MCF 10A (cell line): ENCODE data around the gene APH1A. TPM values are rescaled to one million over a fixed set of nuclear protein-coding genes. Genes with fewer than 3 reads are reported as not detected.

Experiments used
- BruUV-seq: library from RNA; stranded (reverse); fragments of 400-500 nt; replicated peaks from 2 replicates; lab custom pipeline; 2021; lab: Mats Ljungman, UMichigan
- CTCF ChIA-PET: fragments of 300-600 bp; sonication (Branson Sonifier 250); formaldehyde crosslinking; extraction: SDS; loops from one replicate; lab custom pipeline; 2021; ENCODE audit warnings: antibody characterized with exemption, inconsistent platforms; lab: Yijun Ruan, JAX
- POLR2A ChIA-PET: fragments of 300-600, 350-650 bp; sonication (Branson Sonifier 250); formaldehyde crosslinking; extraction: SDS; loops from one replicate; lab custom pipeline; 2020; ENCODE audit warnings: antibody characterized with exemption, inconsistent platforms; lab: Yijun Ruan, JAX
- DNase-seq: peaks from one replicate; pipeline ENCODE4 v3.0.0-alpha.2; 2018; ENCODE audit not compliant: unreplicated experiment
- H3K27ac Mint-ChIP-seq: one replicate; pipeline ENCODE4 v1.8.0; 2022; ENCODE audit warnings: mild to moderate bottlenecking, low read depth, mixed read lengths; ENCODE audit not compliant: unreplicated experiment
- H3K27me3 Mint-ChIP-seq: one replicate; pipeline ENCODE4 v1.8.0; 2022; ENCODE audit warnings: mixed read lengths; ENCODE audit not compliant: insufficient read depth, unreplicated experiment
- H3K36me3 Mint-ChIP-seq: one replicate; pipeline ENCODE4 v1.8.0; 2022; ENCODE audit warnings: mild to moderate bottlenecking, moderate library complexity, mixed read lengths; ENCODE audit not compliant: insufficient read depth, unreplicated experiment
- H3K4me1 Mint-ChIP-seq: one replicate; pipeline ENCODE4 v1.8.0; 2022; ENCODE audit warnings: mixed read lengths; ENCODE audit not compliant: insufficient read depth, unreplicated experiment
- H3K4me3 Mint-ChIP-seq: one replicate; pipeline ENCODE4 v1.8.0; 2022; ENCODE audit warnings: mild to moderate bottlenecking, moderate library complexity, mixed read lengths; ENCODE audit not compliant: unreplicated experiment
- H3K9me3 Mint-ChIP-seq: one replicate; pipeline ENCODE4 v1.8.0; 2022; ENCODE audit warnings: mixed read lengths; ENCODE audit not compliant: unreplicated experiment
- CTCF ChIP-seq: fragments of 200-600 bp; IDR thresholded peaks from one replicate; pipeline ENCODE4 v1.8.0; 2022; ENCODE audit warnings: antibody characterized with exemption, mild to moderate bottlenecking; ENCODE audit not compliant: unreplicated experiment
- intact Hi-C: fragments of 100-400 bp; cut with micrococcal nuclease; formaldehyde crosslinking; loops from 2 replicates; pipeline ENCODE4 v1.14.1; 2022
- total RNA-seq: library from RNA; stranded (reverse); gene quantifications from 2 replicates; pipeline ENCODE4 v1.2.3, GENCODE V29; 2022

The APH1A gene
- total RNA-seq, 1 experiment from 2014 or later: 123 TPM

DNA sequence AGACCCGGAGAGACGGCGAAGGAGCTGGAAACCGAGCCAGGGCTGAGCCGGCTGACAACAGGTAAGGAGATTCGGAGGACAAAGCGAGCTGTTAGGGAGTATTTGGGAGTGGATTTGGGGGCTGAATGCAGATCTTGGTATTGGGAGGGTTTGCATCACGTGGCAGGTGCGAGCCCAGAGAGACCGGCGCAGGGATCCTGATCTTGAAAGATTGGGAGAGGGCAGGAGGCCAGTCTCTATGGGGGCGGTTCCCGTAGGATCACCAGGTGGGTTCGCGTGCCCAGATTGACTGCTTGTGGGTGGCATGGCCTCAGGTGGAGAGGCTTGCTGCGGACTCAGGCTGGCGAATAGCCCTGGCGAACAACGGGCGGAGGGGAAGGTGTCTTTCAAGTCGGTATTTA lies 13.7 kb upstream of the APH1A start:
- POLR2A ChIA-PET: interaction anchor here (0.6 to 7.1 kb wide), 7 partner anchors 12 to 1765 kb away, joined by 3 to 239 read pairs (median 7); partner anchors contain the start of genes APH1A, C1orf54, CA14 and RPRD2

GRCh38 chr1:150281758-150282557 lies 13.1 kb upstream of the APH1A start, which contains the start of gene CIART:
Gene CIART (plus strand): TSS chr1:150282554. CDS start chr1:150283268, 714 bp downstream.
- Mint-ChIP-seq H3K4me3 (peak within 1 kb of the TSS; percentile 83), H3K9me3 (no peaks in the 10 kb centered on the region), H3K4me1 (peaks cover 43% of the 10 kb centered on the region), H3K27ac (peak within 1 kb of the TSS; percentile 94), H3K36me3 (peaks cover 18% of the 10 kb centered on the region), H3K27me3 (no peaks in the 10 kb centered on the region)
- POLR2A ChIA-PET: interaction anchor here (0.6 to 7.1 kb wide), 28 partner anchors 8 to 1765 kb away, joined by 3 to 239 read pairs (median 4); partner anchors contain the start of genes ANP32E, APH1A, C1orf54 and CA14
- DNase-seq: peak; percentile 99
- no TSS peak for BruUV-seq
- intact Hi-C loops: loop anchor here (1.0 kb wide), 2 partner anchors 26 to 46 kb away; partner anchors contain the start of gene ANP32E
- TF ChIP-seq CTCF: no peak
- CTCF ChIA-PET: interaction anchor here (0.5 to 8.2 kb wide), 19 partner anchors 9 to 278 kb away, joined by 3 to 215 read pairs (median 4); partner anchors contain the start of genes APH1A, C1orf54, CA14 and PRPF3

More for the DNA sequence above, 13.7 kb upstream of the APH1A start:
- peak overlapping the region; percentile 83 for H3K4me3 Mint-ChIP-seq
- peaks cover 18% of the 10 kb centered on the region for H3K36me3 Mint-ChIP-seq
- no peaks in the 10 kb centered on the region for H3K27me3 Mint-ChIP-seq
- intact Hi-C loops: no loop called here
- H3K27ac Mint-ChIP-seq: peak overlapping the region; percentile 94
- H3K9me3 Mint-ChIP-seq: no peaks in the 10 kb centered on the region
- BruUV-seq: TSS peak; percentile 40
- CTCF ChIA-PET: interaction anchor here (0.6 to 8.2 kb wide), 5 partner anchors 15 to 338 kb away, joined by 3 to 215 read pairs (median 3); partner anchors contain the start of gene CA14
- peaks cover 43% of the 10 kb centered on the region for H3K4me1 Mint-ChIP-seq
- DNase-seq: no peak
- no peak for TF ChIP-seq CTCF

- H3K27ac Mint-ChIP-seq: peak overlapping the region; percentile 94
- BruUV-seq: TSS peak; percentile 87
- DNase-seq: peak; percentile 87
- H3K36me3 Mint-ChIP-seq: peaks cover 13% of the 10 kb centered on the region
- intact Hi-C loops: loop anchor here (1.0 kb wide), 2 partner anchors 25 to 45 kb away; partner anchors contain the start of gene ANP32E
- peak; percentile 86 for TF ChIP-seq CTCF
- CTCF ChIA-PET: interaction anchor here (0.5 to 8.2 kb wide), 18 partner anchors 8 to 209 kb away, joined by 3 to 215 read pairs (median 4); partner anchors contain the start of genes APH1A, C1orf54, CA14 and PRPF3
- H3K4me1 Mint-ChIP-seq: peaks cover 43% of the 10 kb centered on the region
- H3K9me3 Mint-ChIP-seq: no peaks in the 10 kb centered on the region
- peak overlapping the region; percentile 83 for H3K4me3 Mint-ChIP-seq
- H3K27me3 Mint-ChIP-seq: no peaks in the 10 kb centered on the region
- POLR2A ChIA-PET: interaction anchor here (0.6 to 7.1 kb wide), 27 partner anchors 9 to 394 kb away, joined by 3 to 239 read pairs (median 4); partner anchors contain the start of genes ANP32E, APH1A, C1orf54 and CA14
Measured at GRCh38 chr1:150281221-150281757, 12.5 kb upstream of the APH1A start.
